NT2/D1 (cell line): ENCODE results near the gene OVOL1.

Experiments
- SUZ12 ChIP-seq: IDR thresholded peaks from 2 replicates; pipeline ENCODE4 v1.6.1; 2011; ENCODE audit not compliant: insufficient read length, insufficient read depth; ENCODE audit errors: extremely low read depth
- YY1 ChIP-seq: IDR thresholded peaks from 2 replicates; pipeline ENCODE4 v1.6.1; 2011; ENCODE audit not compliant: insufficient read length, insufficient read depth

DNA sequence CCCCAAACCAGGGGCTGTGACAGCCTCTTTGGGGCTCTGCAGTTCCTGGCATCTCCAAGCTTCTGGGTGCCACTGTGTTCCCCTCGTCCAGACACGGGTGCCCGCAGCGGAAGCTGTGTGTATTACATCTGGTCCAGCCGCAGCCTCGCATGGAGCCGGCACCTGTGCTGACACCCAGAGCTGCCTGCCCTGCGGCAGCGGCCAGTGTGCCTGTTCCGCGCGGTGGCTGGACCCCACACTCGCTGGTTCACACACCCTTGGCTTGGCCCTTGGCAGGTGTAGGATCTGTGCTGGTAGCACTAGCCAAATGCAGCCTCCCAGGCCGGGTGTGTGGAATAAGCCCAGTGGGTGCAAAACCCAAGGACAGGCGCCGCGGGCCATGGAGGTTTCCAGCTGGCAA lies 41.8 kb upstream of the OVOL1 start:
- no peak for TF ChIP-seq YY1
- TF ChIP-seq SUZ12 = no peak
